Activated naive CD4-positive, alpha-beta T cell treated with anti-CD3 and anti-CD28 coated beads, Interleukin-2, amount 50 U/mL, for 72 hours (primary cell): ENCODE data around the gene POSTN. TPM values are rescaled to one million over a fixed set of nuclear protein-coding genes. Genes with fewer than 3 reads are reported as not detected.
"Not testable (repeated sequence)": the region's sequence is repeated elsewhere in the genome, so short reads cannot be mapped to it uniquely, and the experiment has no call there.

Experiments
- ATAC-seq, 2 donors: fragments of 150-1000 bp; cut with Tn5 transposase; 2 replicates each; pipeline ENCODE4 v1.10.0; 2021; ENCODE audit warnings: mild to moderate bottlenecking in 2 of 2, moderate library complexity in 2 of 2
- DNase-seq, 2 donors: peaks; one replicate each; pipeline ENCODE4 v3.0.0; 2021 to 2022; ENCODE audit warnings: low spot score in 2 of 2
- H3K27ac Mint-ChIP-seq, 2 donors: one replicate each; pipeline ENCODE4 v1.8.0; 2022; ENCODE audit warnings: mild to moderate bottlenecking in 2 of 2, mixed read lengths in 2 of 2
- H3K36me3 Mint-ChIP-seq, 2 donors: one replicate each; pipeline ENCODE4 v1.8.0; 2022; ENCODE audit warnings: mixed read lengths in 2 of 2
- H3K9me3 Mint-ChIP-seq, 2 donors: one replicate each; pipeline ENCODE4 v1.8.0; 2022; ENCODE audit warnings: mixed read lengths in 2 of 2
- total RNA-seq, 2 donors: library from RNA; stranded (reverse); gene quantifications; one replicate each; pipeline ENCODE4 v1.2.3, GENCODE V29; 2022

POSTN gene
- total RNA-seq, 2 donors from 2014 or later: not detected

- no peaks in the 10 kb centered on the region for H3K36me3 Mint-ChIP-seq
- ATAC-seq: no peak
- DNase-seq: no peak
- no peak overlapping the region for H3K27ac Mint-ChIP-seq
- H3K9me3 Mint-ChIP-seq: peaks cover 10 to 12% of the 10 kb centered on the region in 2 donors
Measured at GRCh38 chr13:37608750-37609339, 10.3 kb upstream of the POSTN start.

GRCh38 chr13:37602733-37603381 lies 4.3 kb upstream of the POSTN start:
- Mint-ChIP-seq H3K36me3 (no peaks in the 10 kb centered on the region), H3K27ac (no peak overlapping the region), H3K9me3 (peaks cover 4 to 9% of the 10 kb centered on the region in 2 donors)
- no peak for ATAC-seq
- no peak for DNase-seq

- DNase-seq (no peak), ATAC-seq (no peak)
- Mint-ChIP-seq H3K27ac (no peak overlapping the region), H3K9me3 (peaks cover 4 to 9% of the 10 kb centered on the region in 2 donors), H3K36me3 (no peaks in the 10 kb centered on the region)
Measured at GRCh38 chr13:37601648-37602440, 3.3 kb upstream of the POSTN start.

GRCh38 chr13:37599519-37599918 lies 951 bp upstream of the POSTN start:
- Mint-ChIP-seq H3K27ac (no peak overlapping the region), H3K9me3 (no peaks in the 10 kb centered on the region), H3K36me3 (no peaks in the 10 kb centered on the region)
- no peak for DNase-seq
- no peak for ATAC-seq

- ATAC-seq (no peak), DNase-seq (no peak)
- H3K36me3 Mint-ChIP-seq: no peaks in the 10 kb centered on the region
- no peaks in the 10 kb centered on the region for H3K9me3 Mint-ChIP-seq
- H3K27ac Mint-ChIP-seq: no peak overlapping the region
Measured at GRCh38 chr13:37597477-37598025, 1.0 kb downstream of the POSTN start.

- Mint-ChIP-seq H3K36me3 (no peaks in the 10 kb centered on the region), H3K9me3 (no peaks in the 10 kb centered on the region), H3K27ac (no peak overlapping the region)
- ATAC-seq (no peak), DNase-seq (no peak)
Measured at GRCh38 chr13:37596805-37597204, 1.8 kb downstream of the POSTN start.

GRCh38 chr13:37595162-37595561 lies 3.4 kb downstream of the POSTN start:
- Mint-ChIP-seq H3K27ac (no peak overlapping the region), H3K9me3 (no peaks in the 10 kb centered on the region), H3K36me3 (no peaks in the 10 kb centered on the region)
- DNase-seq (no peak), ATAC-seq (no peak)

- ATAC-seq: no peak
- no peak for DNase-seq
- Mint-ChIP-seq H3K9me3 (no peaks in the 10 kb centered on the region), H3K27ac (no peak overlapping the region), H3K36me3 (no peaks in the 10 kb centered on the region)
Measured at GRCh38 chr13:37594550-37594949, 4.0 kb downstream of the POSTN start.

- H3K9me3 Mint-ChIP-seq, DNase-seq, H3K27ac Mint-ChIP-seq, ATAC-seq, H3K36me3 Mint-ChIP-seq: not testable (repeated sequence)
Measured at GRCh38 chr13:37589381-37589780, 9.2 kb downstream of the POSTN start.

GRCh38 chr13:37587236-37587635 lies 11.3 kb downstream of the POSTN start:
- DNase-seq: no peak
- H3K27ac Mint-ChIP-seq: no peak overlapping the region
- no peaks in the 10 kb centered on the region for H3K36me3 Mint-ChIP-seq
- peaks cover 0 to 10% of the 10 kb centered on the region in 2 donors for H3K9me3 Mint-ChIP-seq
- no peak for ATAC-seq

GRCh38 chr13:37586164-37586563 lies 12.4 kb downstream of the POSTN start:
- no peak for DNase-seq
- no peak overlapping the region for H3K27ac Mint-ChIP-seq
- H3K9me3 Mint-ChIP-seq: peaks cover 0 to 10% of the 10 kb centered on the region in 2 donors
- no peaks in the 10 kb centered on the region for H3K36me3 Mint-ChIP-seq
- no peak for ATAC-seq

- no peak for DNase-seq
- Mint-ChIP-seq H3K9me3 (peaks cover 0 to 10% of the 10 kb centered on the region in 2 donors), H3K27ac (no peak overlapping the region), H3K36me3 (no peaks in the 10 kb centered on the region)
- no peak for ATAC-seq
Measured at GRCh38 chr13:37585541-37585940, 13.0 kb downstream of the POSTN start.

GRCh38 chr13:37576601-37577000 lies 22.0 kb downstream of the POSTN start:
- no peaks in the 10 kb centered on the region for H3K36me3 Mint-ChIP-seq
- DNase-seq (no peak), ATAC-seq (no peak)
- no peak overlapping the region for H3K27ac Mint-ChIP-seq
- no peaks in the 10 kb centered on the region for H3K9me3 Mint-ChIP-seq

- peaks cover 3 to 12% of the 10 kb centered on the region in 2 donors for H3K9me3 Mint-ChIP-seq
- no peaks in the 10 kb centered on the region for H3K36me3 Mint-ChIP-seq
- no peak for DNase-seq
- no peak overlapping the region for H3K27ac Mint-ChIP-seq
- ATAC-seq: no peak
Measured at GRCh38 chr13:37565425-37565824, 33.1 kb downstream of the POSTN start.

GRCh38 chr13:37561031-37561430 lies 37.5 kb downstream of the POSTN start:
- no peak for ATAC-seq
- Mint-ChIP-seq H3K9me3 (peaks cover 29 to 32% of the 10 kb centered on the region in 2 donors), H3K36me3 (peaks cover 0 to 12% of the 10 kb centered on the region in 2 donors), H3K27ac (no peak overlapping the region)
- no peak for DNase-seq

GRCh38 chr13:37560526-37560925 lies 38.0 kb downstream of the POSTN start:
- H3K36me3 Mint-ChIP-seq: peaks cover 0 to 12% of the 10 kb centered on the region in 2 donors
- ATAC-seq (no peak), DNase-seq (no peak)
- H3K27ac Mint-ChIP-seq: no peak overlapping the region
- H3K9me3 Mint-ChIP-seq: peaks cover 29 to 32% of the 10 kb centered on the region in 2 donors

GRCh38 chr13:37558766-37559165 lies 39.8 kb downstream of the POSTN start:
- not testable (repeated sequence) for DNase-seq, ATAC-seq, H3K27ac Mint-ChIP-seq
- peaks cover 0 to 12% of the 10 kb centered on the region in 2 donors for H3K36me3 Mint-ChIP-seq
- peaks cover 32% of the 10 kb centered on the region in 2 donors for H3K9me3 Mint-ChIP-seq
